KG1 (cell line): ENCODE data around the gene SLC38A10.

ENCODE experiments used
- DNase-seq: peaks from one replicate; lab custom pipeline; 2025; lab: John Stamatoyannopoulos, UW

SLC38A10 gene

GRCh38 chr17:81295031-81295675 lies at the start of gene SLC38A10:
Gene SLC38A10, minus strand, starts transcription at chr17:81295307. Its CDS starts 386 bp downstream, at chr17:81294921.
- DNase-seq: peak; percentile 78

- DNase-seq: no peak
Observed at GRCh38 chr17:81342269-81343070, 47.4 kb upstream of the SLC38A10 start.

GRCh38 chr17:81341516-81342268 lies 46.6 kb upstream of the SLC38A10 start:
- DNase-seq: no peak

GRCh38 chr17:81340607-81341515 lies 45.8 kb upstream of the SLC38A10 start:
- no peak for DNase-seq

- no peak for DNase-seq
Observed at GRCh38 chr17:81339534-81340296, 44.6 kb upstream of the SLC38A10 start.

- DNase-seq: no peak
Observed at GRCh38 chr17:81339191-81339533, 44.1 kb upstream of the SLC38A10 start.

- no peak for DNase-seq
Observed at GRCh38 chr17:81338274-81339190, 43.4 kb upstream of the SLC38A10 start.

- DNase-seq: no peak
Observed at GRCh38 chr17:81337476-81337879, 42.4 kb upstream of the SLC38A10 start.

- DNase-seq: no peak
Observed at GRCh38 chr17:81336930-81337325, 41.8 kb upstream of the SLC38A10 start.

- DNase-seq: no peak
Observed at GRCh38 chr17:81336296-81336929, 41.3 kb upstream of the SLC38A10 start.

- no peak for DNase-seq
Observed at GRCh38 chr17:81335773-81336157, 40.7 kb upstream of the SLC38A10 start.

GRCh38 chr17:81334987-81335772 lies 40.1 kb upstream of the SLC38A10 start:
- no peak for DNase-seq

- no peak for DNase-seq
Observed at GRCh38 chr17:81334391-81334901, 39.3 kb upstream of the SLC38A10 start.

GRCh38 chr17:81333616-81334368 lies 38.7 kb upstream of the SLC38A10 start:
- no peak for DNase-seq

- DNase-seq: no peak
Observed at GRCh38 chr17:81332914-81333528, 37.9 kb upstream of the SLC38A10 start.

- DNase-seq: no peak
Observed at GRCh38 chr17:81332118-81332834, 37.2 kb upstream of the SLC38A10 start.
